HG02970 (cell line): ENCODE data around the gene GPR84.

Experiments
- ATAC-seq: cut with Tn5 transposase; IDR thresholded peaks from one replicate; pipeline ENCODE4 v1.9.1; 2021; ENCODE audit warnings: mild to moderate bottlenecking, moderate library complexity, moderate number of reproducible peaks; ENCODE audit not compliant: unreplicated experiment, low FRiP score

GPR84 gene

DNA sequence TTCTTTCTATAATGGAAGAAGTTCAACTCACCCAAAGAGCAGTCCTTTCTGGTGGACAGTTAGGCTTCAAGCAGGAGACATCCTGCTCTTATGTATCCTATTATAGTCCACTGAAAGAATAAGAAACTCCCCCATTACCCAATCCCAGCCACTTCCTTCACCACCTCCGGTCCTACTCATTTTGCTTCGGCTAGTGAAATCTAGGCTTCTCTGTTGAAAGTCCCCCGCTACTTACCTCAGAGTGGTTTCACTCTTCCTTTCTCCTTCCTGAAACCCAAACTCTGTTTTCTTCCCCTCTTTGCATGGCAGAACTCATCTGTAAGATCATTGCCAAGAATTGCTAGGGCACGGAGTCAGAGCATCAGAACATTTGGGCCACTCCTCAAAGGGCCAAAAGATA lies at the start of gene GPR84:
Gene GPR84 (minus strand): TSS at position 74 of the 400 bp plus-strand sequence. CDS start 635 bp downstream, outside the sequence.
- ATAC-seq, result no peak

DNA sequence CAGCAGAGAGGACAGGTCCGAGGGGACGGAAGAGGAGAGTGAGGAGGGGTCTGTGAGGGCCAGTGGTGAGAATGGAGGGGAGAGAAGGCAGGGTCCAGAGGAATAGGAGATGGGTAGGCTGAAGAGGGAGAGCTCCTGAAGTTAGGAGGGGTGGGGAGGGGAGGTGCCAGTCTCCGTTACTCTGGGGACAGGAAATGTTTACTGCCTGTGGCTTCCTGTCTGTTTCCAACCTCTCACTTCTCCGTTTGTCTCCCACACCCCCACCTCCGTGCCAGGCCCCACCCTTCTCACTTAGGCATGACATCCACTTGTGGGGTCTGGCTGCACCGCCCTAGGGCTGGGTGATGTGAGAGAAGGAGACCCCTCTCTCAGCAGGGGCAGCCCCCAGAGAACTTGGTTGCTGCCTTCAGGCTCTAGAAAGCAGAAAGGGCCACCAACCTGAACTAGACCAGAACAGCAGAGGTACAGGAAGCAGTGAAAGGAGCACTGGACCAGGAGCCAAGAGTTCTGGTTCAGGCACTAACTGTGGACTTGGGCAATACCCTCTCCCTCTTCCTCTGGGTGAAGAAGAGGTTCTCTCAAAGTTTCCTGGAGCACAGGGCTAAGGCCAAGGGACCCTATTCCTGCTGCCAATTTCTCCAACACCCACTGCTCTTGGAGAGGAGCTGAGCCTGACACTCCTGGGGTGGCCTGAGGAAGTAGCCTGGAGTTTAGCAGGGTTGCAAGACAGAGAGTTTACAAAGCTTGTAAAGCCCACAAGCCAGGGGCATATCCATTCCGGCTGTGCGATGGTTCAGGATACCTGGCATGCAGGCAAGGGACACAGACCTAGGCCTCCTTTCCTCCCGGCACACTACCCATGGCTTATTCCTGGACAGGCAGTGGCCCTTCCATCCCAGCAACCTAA lies 49.3 kb upstream of the GPR84 start:
- ATAC-seq, result no peak

DNA sequence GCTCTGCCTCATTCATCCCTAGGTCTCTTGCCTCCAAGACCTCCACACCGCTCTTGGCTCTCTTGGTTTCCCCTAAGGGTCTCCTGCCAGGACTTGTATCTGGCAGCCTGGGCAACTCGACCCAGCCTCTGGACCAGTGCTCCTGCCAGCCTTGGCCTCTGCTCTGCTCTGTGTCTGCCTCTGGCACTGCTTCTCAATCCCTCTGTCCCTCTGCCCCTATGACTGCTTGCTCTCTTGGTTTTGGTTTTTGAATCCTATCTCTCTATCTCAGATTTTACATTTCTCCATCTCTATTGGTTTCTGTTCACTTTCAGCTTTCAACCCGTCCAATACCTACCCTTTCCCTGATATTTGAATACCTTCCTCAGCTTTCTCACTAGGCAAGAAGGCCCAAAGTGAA lies 48.5 kb upstream of the GPR84 start:
- no peak for ATAC-seq

DNA sequence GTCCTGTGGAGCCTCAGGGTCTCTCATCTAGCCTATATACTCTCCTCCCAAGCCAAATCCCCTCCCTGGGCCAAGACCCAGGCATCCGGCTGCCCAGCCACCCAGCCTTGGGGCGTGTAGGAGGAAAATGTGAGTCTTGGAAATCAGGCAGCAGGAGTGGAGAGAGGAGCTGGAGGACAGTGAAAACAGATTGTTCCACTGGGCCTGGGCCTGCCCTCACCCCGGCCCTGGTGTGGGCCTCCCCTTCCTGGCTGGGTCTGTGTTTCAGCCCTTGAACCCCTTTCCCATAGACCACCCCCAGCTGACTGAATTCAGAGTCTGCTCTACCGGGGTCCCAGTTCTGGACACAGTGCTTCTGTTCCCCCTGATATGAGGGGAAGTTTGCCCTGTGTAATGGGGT lies 48.1 kb upstream of the GPR84 start:
- no peak for ATAC-seq

DNA sequence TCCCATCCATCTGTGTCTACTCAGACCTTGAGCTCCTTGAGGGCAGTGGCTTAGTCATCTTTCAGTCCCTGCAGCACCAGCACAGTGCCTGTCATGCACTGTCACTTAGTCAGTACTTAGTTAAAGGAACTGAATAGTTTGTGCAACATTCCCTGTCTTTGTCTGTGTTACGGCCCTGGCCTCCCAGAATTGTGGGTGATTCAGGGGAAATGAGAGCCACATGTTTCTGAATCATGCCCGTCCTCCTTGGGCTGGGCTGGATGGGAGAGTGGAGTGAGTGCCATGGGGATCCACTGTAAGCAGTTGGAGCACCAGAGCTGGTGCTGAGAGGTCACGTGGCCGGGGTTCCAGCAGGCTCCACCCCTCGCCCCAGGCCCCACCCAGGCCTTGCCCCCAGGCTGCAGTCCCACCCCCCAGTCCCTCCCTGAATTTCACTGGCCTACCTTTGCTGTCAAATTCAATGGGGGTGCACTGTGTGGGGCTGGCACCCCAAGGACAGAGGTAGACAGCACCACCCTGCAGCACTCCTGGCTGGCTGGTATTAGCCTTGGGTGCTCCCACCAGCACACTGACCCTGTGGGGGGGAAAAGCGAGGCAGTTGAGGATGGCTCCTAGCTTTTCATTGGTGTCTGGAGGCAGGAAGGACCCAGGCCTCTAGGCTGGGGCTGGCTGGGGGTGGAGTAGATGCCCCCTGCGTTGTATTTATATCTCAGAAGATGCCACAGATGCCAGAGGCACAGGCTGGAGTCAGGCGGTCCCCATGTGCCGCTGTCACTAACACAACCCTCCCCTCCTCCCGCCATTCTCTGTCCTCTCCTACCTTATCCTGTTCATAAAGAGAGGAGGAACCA lies 47.3 kb upstream of the GPR84 start:
- no peak for ATAC-seq

DNA sequence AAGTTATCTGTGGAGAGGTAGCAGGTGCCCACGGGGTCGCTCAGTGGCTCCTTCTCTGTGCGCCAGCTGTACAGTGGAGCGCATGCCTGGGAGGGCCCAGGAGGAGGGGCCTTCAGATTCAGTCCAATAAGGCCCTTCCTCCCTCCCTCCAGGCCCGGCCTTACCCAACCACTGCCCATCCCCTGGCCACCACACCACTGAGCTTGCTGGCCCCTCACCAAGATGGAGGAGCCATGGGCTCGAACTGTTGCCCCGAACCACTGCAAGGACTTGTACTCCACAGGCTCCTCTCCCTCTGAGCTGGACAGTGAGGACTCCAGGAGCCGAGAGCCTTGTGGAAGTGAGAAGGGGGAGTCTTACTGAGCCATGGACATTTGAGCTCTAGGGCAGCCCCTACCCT lies 45.0 kb upstream of the GPR84 start:
- no peak for ATAC-seq

DNA sequence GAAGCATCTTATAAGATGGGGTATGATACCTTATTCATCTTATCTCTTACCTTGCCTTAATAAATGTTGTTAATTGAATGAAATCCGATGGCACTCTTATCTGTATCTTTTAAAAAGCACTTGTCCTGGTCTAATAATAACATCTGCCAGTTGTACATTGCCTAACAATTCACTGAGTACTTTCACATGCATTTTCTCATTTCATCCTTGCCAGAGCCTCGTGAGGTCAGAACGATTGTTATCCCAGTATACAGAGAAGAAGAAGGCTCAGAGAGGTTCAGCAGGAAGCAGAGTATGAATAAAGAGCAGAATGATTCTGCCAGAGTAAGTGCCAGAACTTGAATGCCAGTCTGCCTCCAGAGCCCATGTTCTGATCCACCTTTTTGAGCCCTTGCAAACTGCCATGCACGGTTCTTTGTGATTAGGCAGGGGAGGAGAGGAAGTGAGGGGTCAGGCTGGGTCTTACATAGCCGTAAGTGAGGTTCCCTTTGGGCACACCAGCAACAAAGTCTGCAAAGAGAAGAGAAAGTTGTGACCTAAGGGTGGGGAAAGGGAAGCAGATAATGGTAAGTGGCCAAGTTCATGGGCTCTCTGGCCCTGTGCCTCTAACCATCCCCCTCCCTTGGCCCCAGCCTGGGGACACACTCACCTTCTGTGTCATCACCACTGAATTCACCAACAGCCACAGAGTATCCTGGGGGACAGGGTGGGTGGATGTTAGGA lies 43.1 kb upstream of the GPR84 start:
- no peak for ATAC-seq

DNA sequence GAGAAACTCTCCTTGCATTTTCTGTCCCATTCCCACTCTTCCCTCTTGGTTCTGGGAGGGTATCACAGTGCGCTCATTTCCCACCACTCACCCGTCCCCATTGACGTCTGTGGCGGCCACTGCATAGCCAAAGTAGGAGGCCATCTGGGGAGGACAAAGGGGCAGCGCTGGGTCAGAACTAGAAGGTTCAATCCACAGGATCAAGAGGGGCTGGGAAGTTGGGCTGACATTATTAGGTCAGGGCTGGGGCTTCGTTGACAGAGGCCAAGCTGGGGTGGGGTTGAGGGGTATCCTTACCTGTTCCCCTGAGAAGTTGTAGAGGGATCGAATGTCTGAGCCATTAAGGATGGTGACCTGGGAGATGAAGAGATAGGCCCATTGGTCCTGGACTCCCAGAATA lies 41.3 kb upstream of the GPR84 start:
- no peak for ATAC-seq

DNA sequence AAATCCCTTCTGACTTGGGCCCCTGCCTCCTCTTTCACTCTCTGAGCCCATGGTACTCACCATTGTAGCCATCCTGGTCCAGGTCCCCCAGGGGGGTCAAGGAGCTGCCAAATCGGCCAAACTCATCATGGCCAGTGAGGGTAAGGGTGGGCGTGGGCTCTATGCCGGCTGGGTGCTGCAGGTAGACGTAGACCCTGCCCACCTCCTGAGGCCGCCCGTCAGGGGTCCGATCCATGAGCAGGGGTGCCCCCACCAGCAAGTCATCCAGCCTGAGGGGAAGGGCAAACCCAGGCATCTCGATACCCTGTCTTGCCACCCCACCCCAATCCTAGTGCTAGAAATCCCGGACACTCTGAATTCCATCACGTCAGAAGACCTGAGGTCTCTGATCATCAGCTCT lies 40.8 kb upstream of the GPR84 start:
- no peak for ATAC-seq

DNA sequence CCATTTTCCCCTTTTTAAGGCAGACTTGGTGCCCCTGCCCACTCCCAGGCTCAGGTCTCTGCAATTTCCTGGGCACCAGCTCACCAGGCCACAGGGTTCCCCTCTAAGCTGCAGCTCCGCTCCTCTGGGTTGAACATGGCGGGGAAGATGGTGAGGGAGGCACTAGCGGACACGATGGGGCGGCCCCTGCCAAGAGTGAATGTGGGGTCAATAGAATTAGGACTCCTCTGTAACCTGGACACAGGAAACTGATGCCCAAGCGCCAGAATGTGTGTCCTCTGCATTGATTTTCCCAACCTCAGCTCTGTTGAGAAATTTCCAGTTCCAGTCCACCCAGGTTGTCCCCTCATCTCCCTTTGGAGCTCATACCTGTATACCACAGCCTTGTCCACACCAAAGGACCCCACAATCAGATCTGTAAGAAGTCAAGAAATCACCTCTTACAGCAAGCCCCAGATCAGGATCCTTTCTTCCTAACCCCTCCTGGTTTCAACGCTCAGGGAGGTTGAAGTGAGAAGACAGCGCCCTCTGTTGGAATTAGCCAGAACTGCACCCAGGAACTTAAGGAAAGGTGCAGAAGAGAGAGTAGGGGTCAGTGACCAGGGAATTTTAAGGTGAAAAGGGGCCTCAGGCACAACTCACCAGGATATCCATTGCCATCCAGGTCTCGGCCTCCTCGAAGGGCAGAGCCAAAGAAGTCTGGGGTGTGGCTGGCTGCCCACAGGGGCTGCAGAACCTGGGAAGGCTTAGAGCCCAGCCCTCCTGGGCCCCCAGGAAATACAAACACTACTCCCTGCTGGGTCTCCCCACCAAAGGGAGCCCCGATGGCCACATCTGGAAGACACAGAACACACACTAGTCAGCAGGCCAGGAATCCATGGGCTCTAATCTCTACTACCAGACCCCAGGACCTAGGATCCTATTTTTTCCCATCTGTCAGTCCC lies 40.0 kb upstream of the GPR84 start:
- ATAC-seq, result no peak

DNA sequence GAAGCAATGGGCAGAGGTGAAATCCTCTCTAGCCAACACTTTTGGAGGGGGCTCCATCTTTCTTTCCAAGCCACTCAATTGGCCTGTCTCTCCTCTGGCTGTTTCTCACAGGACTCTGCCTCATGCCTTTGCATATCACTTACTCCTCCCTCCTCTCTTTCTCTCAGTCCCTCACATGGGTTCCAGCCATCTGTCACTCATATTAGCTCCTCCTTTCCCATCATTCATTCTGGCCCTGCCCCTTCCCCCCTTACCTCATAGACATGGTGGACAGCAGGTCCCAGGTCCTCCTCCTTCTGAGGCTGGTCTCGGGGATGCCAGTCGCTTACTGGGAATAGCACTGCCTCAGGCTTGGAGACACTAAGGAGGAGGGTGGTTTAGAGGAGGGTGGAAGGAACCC lies 36.8 kb upstream of the GPR84 start:
- ATAC-seq, result no peak

DNA sequence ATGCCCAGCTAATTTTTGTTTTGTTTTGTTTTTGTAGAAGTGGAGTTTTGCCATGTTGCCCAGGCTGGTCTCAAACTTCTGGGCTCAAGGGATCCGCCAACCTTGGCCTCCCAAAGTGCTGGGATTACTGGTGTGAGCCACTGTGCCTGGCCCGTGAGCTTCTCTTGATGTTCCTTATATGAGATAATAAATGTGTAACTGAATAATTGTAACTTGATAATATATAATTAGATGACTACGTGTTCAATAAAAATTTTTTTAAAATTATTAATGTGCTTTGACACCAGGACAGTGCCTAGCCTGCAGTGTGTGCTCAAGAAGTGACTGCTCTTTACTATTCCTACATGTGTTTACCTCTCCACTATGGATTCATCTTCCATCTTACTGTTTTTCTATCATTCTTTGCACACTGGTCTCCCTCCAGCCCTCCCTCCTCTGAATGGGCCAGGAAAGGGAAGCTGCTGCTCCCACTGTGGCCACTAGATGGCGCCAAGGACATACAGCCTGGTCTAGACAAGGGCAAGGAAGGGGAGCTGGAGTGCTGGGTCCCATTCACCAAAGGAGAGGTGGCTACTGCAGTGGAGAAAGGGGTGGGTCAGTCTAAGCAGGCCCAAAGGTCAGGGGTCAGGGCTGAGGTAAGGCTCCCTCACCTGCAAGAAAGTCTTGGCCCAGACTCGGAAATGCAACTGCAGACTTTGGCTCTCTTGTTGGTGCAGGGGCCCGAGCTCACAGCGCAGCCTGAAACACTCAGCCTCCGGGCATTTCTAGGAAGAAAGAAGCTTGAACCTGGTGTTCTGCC lies 34.9 kb upstream of the GPR84 start:
- no peak for ATAC-seq

DNA sequence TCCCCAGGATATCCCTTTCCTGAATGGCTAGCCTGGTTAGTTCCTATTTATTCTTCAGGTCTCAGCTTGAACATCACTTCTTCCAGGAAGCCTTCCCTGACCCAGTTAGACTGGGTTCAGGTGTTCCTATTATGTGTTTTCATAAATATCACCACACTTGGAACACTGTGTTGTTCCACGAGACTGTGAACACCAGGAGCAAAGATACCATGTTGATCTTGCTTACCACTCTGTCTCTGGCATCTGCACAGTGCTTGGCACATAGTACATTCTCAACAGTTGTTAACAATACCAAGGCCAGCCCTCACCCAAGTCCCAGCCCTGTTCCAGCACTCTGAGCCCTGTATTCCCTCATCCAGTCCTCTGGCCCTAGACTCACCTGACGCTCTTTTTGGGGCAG lies 33.9 kb upstream of the GPR84 start:
- no peak for ATAC-seq

DNA sequence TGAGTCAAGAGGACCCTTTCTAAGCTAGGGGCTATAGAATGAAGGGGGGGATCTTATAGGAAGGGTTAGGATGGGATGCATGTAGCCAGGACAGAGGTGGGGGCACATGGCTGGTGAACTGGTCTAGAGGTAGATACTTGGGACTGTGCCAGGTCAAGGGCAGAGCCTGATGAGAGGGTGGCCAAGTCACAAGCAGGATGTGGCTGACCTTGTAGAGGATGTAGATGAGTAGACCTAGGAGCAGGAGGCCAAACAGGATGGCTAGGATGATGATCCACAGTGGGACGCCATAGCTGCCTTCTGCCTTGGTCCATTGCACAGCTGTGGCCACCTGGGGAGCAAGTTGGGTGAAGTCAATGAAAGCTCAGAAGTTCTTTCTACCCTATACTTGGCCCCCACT lies 32.9 kb upstream of the GPR84 start:
- ATAC-seq, result no peak

DNA sequence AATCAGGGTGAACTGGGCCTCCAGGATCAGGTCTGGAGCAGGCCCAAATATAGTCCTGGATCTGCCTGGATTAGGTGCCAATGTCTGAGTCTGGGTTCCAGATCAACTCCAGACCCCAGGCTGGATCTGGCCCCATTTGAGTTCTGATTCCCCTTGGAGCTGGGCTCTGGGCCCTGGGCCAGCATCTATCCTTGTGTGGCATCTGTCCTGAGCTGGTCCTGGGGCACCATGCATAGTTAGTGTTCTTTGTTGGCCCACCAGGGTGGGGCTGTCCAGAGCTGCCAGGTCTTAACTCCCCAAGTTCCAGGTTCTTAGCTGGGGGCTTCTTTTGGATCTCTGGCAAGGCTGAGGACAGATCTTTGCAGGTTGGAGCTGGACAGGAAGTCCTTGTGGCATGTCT lies 31.3 kb upstream of the GPR84 start:
- ATAC-seq, result no peak

DNA sequence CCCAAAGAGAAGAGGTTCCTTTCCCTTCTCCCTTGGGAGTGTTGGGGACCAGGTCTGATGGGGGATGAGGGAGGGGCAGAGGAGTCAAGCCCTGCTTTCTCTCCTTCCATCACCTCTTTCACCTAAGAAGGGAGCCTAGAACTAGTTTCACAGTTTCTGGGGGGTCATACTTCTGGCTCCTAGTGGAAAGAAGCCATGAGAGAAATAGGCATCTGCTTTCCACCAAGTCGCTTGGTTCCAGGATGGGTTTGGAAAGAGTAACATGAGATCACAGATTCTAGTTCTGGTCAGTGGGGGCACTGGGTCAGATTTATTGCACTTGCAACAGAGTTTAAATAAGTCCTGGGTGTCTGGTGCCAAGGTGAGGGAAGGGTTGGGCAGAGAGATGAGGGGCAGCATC lies 30.7 kb upstream of the GPR84 start:
- ATAC-seq, result no peak

DNA sequence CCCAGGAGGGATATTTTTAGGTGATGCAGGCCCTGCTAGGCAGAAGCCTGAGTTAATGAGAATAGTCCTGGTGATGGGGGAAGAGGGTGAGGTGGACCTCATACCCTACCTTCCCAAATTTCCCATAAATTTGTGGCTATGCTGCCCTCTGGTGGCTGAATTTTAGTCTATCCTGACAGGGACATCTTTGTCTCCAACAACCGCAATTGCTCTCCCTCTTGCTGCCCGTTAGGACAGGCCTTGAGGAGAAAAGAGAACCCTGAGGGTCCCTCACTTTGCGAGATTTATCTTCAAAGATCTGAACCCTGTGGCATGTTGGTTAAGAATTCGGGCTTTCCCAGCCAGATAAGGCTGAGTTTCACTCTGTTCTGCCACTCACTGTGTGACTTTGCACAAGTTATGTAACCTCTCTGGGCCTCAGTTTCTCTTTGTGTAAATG lies 30.0 kb upstream of the GPR84 start:
- ATAC-seq, result no peak

DNA sequence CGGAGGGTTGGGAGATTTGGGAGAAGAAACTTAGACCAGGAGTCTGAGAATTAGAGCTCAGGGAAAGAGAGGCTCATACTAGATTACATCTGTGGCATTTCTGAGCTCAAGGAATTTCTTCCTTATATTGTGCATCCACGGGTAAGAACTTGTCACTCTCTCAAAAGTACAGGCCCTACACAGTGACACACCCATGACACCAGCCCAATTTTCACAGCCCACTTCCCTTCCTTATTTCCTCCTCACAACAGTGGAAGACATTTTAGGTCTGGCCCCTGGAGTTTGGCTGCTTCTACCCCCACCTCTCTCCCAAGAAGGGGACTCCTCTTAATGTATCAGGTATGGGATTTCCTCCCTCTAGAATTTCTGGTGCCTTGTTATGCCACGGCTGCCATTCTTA lies 29.5 kb upstream of the GPR84 start:
- no peak for ATAC-seq

DNA sequence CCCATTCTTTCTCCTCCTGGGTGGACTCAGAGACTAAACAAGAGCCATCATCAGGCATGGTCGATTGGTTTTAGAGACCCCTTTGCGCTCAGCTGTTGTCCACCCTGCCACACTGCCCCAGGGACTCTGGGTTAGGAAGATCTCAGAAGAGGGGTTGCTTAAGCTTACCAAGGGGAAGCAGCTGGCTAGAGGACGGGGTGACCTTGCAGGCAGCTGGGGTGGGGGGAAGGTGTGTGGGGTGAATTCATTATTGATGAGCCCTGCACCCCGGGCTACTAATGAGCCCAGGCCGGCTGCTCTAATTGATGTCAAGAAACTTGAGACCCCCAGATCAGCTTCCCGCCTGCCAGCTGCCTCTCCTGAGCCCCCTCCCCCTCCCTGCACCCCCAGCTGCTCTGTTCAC lies 28.9 kb upstream of the GPR84 start:
- ATAC-seq, result no peak
